Right renal pelvis (tissue), 4 donors: ENCODE measurements around the gene ASCC3. TPM values are rescaled to one million over a fixed set of nuclear protein-coding genes. Genes with fewer than 3 reads are reported as not detected.
A peak's percentile ranks its signal among the peaks of the same experiment; 100 is the strongest.

Experiments
- DNase-seq, 4 donors: peaks; one replicate each; pipeline ENCODE4 v3.0.0-alpha.2; 2013; ENCODE audit warnings: low read depth in 4 of 4, low spot score in 3 of 4, missing footprints in 1 of 4
- polyA plus RNA-seq, 4 donors: library from polyadenylated mRNA; unstranded; fragments of 120-200 nt; gene quantifications; one replicate each; pipeline ENCODE4 v1.2.1, GENCODE V29; 2013; ENCODE audit not compliant: insufficient read length in 4 of 4

ASCC3 gene
- polyA plus RNA-seq, 4 donors = 22.9 to 25.1 (median 24.8) TPM

- no peak for DNase-seq
Measured at GRCh38 chr6:100512203-100512862, 368.8 kb downstream of the ASCC3 start.

DNA sequence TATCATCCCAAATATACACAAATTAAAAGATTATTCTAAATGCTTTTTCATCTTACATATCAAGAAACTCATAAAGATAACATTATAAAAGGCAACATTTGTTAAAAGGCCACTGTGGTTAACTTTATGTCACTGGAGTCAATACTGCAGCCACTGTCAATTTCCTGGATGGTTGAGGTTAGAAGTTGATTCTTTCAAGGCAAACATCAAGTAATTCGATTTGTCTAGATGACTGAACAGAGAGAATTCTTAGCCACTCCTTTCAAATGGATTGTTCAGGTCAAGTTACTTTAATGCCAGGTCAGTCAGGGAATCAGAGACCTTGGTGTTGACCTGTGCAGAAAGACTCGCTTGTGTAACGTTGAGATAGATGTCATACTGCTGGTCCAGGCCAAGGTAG, 372.0 kb downstream of the ASCC3 start:
- DNase-seq = no peak

- DNase-seq = no peak
Measured at GRCh38 chr6:100506651-100507050, 374.5 kb downstream of the ASCC3 start.

GRCh38 chr6:100504786-100505737, 376.1 kb downstream of the ASCC3 start:
- DNase-seq = no peak

GRCh38 chr6:100503043-100503705, 378.0 kb downstream of the ASCC3 start:
- DNase-seq = no peak

DNA sequence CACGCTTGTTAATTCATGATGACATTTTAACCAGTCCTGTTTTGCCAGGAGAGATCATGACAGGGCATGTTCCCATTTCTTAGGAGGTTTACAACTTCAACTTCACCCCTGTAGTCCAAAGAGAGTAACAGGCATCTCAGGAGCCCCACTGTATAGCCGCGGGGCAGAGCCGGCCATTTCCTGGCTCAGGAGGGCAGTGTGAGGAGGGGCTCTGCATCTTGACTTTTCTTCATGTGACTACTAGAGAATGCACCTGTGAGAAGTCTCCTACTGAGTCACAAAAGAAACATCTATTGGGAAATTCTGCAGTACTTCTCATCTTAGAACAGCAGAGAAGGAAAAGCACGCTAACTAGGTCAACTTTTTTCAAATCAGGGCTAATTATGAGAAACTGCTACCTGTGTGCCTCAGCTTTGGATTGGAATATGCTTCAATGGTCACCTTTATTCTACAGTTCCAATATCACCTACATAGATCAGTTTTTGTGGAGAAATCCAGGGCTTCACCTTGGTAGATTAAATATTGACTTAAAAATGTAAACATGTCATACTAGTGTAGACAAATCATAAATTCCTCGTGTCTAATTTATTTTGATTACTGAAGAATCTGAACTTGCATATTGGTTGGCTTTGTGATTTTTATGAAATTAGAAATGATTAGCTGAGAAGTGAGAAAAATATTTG, 387.8 kb downstream of the ASCC3 start:
- DNase-seq = no peak

DNA sequence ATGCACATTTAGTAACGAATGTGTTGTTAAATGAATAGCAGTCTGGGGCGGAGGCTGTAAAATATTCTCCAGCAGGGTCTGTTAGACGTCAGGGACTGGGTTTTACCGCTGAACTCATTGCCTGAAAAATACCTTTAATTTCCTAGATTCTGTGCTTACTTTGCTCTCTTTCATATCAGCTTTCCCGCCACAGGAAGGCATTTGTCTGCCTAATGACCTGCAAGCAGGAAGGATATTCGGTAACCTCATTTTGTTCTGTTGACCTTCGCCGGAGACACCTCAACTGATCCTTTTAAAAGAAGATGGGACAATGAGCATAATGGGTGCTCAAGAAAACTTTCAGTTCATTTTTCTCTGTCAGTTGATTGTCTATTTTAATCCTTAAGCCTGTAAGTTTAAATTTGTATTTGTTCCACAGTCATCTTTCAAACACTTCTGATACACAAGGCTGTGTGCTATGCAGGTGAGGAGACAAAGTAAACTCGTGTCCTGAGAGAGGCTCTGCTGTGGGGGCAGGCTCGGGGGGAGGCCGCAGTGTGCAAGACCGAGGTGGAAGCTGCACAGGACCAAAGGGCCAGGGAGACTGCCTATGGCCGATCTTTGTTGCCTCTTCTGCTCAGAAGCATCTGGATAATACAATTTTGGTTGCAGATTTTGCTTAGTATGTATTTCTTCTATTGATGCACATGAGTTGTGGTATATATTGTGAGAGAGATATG, 389.0 kb downstream of the ASCC3 start:
- no peak for DNase-seq

DNA sequence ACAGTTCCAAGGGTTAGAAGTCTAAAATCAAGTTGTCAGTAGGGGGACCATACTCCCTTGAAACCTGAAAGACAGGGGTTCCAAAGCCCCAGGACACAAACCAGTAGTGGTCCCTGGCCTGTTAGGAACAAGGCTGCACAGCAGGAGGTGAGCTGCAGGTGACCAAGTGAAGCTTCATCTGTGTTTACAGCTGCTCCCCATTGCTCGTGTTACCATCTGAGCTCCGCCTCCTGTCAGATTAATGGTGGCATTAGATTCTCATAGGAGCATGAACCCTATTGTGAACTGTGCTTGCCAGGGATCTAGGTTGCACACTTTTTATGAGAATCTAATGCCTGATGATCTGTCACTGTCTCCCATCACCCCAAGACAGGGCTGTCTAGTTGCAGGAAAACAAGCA, 391.1 kb downstream of the ASCC3 start:
- no peak for DNase-seq

- DNase-seq = no peak
Measured at GRCh38 chr6:100488244-100488643, 392.9 kb downstream of the ASCC3 start.

DNA sequence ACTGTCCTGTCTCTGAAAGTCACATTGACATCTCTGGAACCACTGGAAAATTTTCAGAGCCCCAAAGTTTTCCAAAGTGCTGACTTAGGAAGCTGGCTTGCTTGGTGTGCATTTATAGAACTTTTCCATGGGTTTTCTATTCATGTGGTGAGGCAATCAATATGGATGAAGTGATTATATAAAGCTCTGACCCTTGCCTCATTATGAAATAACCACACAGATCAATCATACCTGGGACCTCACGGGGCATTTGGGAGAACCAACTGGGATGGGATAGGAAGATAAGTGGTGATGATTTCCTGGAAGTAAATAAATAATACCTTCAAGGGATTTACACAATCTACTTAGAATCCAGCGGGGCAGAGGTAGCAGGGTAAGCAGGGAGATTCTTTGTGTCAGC, 393.5 kb downstream of the ASCC3 start:
- DNase-seq = no peak

DNA sequence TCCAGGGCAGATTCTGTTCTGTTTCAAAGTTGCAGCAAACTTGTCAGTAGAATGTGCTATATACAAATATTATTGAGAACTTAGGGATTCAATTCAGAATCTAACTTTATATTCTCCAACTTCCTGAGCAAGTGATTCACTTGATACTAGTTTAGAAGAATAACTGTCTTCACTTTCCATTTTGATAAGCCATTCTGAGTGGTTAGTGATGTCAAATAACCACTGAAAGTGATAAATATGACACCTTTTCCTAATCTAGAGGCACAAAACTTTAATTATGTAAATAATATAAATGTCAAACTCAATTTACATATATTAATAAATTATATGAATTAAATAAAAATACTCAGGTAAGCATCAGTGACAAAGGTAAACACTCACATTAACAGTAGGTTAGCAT, 395.9 kb downstream of the ASCC3 start:
- no peak for DNase-seq

GRCh38 chr6:100484474-100484873, 396.7 kb downstream of the ASCC3 start:
- no peak for DNase-seq

GRCh38 chr6:100482698-100483097, 398.4 kb downstream of the ASCC3 start:
- no peak for DNase-seq

DNA sequence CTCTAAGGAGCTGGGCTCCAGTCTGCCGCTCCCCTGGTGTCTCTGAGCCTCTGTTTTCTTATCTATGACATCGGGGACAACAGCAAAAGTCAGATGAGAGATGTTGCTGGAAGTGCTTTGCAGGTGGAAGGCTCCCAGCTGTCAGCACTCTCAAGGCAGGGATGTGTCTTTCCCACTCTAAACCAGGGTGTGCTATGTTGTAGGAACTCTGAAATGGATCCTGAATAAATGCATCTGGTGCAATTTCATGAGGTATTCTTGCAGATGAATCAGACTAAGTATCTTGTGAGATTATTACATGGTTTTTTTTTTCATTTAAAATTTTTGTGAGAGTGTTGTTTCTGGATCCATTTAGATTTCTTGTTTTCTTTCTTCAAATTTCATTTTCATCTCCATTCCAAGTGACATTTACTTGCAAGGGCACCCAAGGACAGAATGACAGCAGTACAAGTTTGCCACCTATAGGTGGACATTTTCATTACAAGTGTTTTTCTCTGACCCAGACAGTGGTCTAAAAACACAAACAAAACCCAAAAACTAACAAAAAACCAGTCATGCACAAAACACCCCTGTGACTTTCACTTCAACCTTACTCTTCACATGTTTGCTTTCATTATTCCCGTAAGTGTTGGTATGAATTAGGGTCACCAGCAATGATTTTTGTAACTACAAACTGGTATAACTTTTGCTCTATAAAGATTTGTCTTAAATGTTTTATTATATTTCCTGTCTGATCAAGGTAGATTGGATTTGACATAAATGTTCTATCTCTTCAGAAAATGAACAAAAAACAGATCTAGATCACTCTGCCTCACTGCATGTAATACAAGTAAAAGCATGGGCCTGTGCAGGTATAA, 401.7 kb downstream of the ASCC3 start:
- peak in 2 of 4 donors; percentile 43 to 49 for DNase-seq

- no peak for DNase-seq
Measured at GRCh38 chr6:100475554-100476320, 405.4 kb downstream of the ASCC3 start.

DNA sequence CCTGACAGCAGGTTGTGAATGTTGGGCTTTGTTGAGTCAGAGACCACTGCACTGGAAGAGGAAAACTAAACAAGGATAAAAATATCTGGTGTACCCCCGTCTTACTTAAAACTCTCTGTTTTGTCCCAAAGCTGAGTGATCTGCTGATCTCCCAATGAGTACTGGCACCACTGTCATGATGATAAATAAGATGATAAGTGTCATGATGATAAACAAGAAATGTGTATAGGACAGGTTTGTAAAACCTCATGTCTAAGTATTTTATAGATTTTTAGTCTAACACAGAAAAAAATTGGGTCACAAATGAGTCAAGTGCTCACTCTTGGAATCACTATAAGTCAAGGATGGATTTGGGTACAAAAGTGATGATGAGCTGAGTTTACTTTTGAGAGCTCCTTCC, 407.9 kb downstream of the ASCC3 start:
- no peak for DNase-seq

- no peak for DNase-seq
Measured at GRCh38 chr6:100472674-100473073, 408.5 kb downstream of the ASCC3 start.

GRCh38 chr6:100470422-100471120, 410.6 kb downstream of the ASCC3 start:
- no peak for DNase-seq
